Liver (tissue), 9 donors: ENCODE measurements around the gene GSTM3. TPM values are rescaled to one million over a fixed set of nuclear protein-coding genes. Genes with fewer than 3 reads are reported as not detected.

ENCODE experiments used
- DNase-seq: peaks from one replicate; pipeline ENCODE4 v3.0.0-alpha.2; 2017; ENCODE audit warnings: low spot score
- H3K27ac ChIP-seq, 2 donors: one replicate each; pipeline ENCODE4 v1.7.0; 2013; ENCODE audit warnings: inconsistent platforms in 2 of 2, low read length in 2 of 2, control low read depth in 1 of 2, low read depth in 1 of 2, mild to moderate bottlenecking in 1 of 2
- H3K27me3 ChIP-seq, 4 donors: one replicate each; pipeline versions ENCODE4 v1.6.1 to v1.7.0; 2013; ENCODE audit warnings: low read length in 3 of 4, inconsistent platforms in 1 of 4, mild to moderate bottlenecking in 1 of 4, moderate library complexity in 1 of 4; ENCODE audit not compliant: control insufficient read depth in 4 of 4, insufficient read depth in 4 of 4
- H3K36me3 ChIP-seq, 4 donors: one replicate each; pipeline versions ENCODE4 v1.6.1 to v1.7.0; 2013; ENCODE audit warnings: low read length in 3 of 4, mild to moderate bottlenecking in 3 of 4, low read depth in 1 of 4, moderate library complexity in 1 of 4; ENCODE audit not compliant: control insufficient read depth in 4 of 4, insufficient read depth in 3 of 4
- H3K4me1 ChIP-seq, 4 donors: one replicate each; pipeline versions ENCODE4 v1.6.1 to v1.7.0; 2013; ENCODE audit warnings: low read length in 3 of 4, mild to moderate bottlenecking in 3 of 4, moderate library complexity in 1 of 4; ENCODE audit not compliant: control insufficient read depth in 4 of 4, insufficient read depth in 4 of 4
- H3K4me3 ChIP-seq, 3 donors: one replicate each; pipeline versions ENCODE4 v1.6.1 to v1.7.0; 2013; ENCODE audit warnings: low read length in 3 of 3, control low read depth in 1 of 3, low read depth in 1 of 3, mild to moderate bottlenecking in 1 of 3
- H3K9ac ChIP-seq, 2 donors: one replicate each; pipeline ENCODE4 v1.7.0; 2013; ENCODE audit warnings: low read length in 2 of 2, mild to moderate bottlenecking in 2 of 2, moderate library complexity in 2 of 2, control low read depth in 1 of 2, low read depth in 1 of 2
- H3K9me3 ChIP-seq, 4 donors: one replicate each; pipeline versions ENCODE4 v1.6.1 to v1.7.0; 2013; ENCODE audit warnings: low read length in 3 of 4; ENCODE audit not compliant: control insufficient read depth in 4 of 4
- EGR1 ChIP-seq, 2 donors: IDR thresholded peaks; 2 replicates each; pipeline ENCODE4 v1.6.1; 2016 to 2018; ENCODE audit warnings: antibody characterized with exemption in 2 of 2, low read depth in 2 of 2
- FOXA1 ChIP-seq: IDR thresholded peaks from 2 replicates; pipeline ENCODE4 v1.6.1; 2016; ENCODE audit warnings: antibody characterized with exemption
- FOXA2 ChIP-seq: IDR thresholded peaks from 2 replicates; pipeline ENCODE4 v1.6.1; 2016; ENCODE audit warnings: antibody characterized with exemption
- HNF4A ChIP-seq, 2 donors: conservative IDR thresholded peaks; 2 replicates each; pipeline ENCODE4 v1.6.1; 2016; ENCODE audit warnings: antibody characterized with exemption in 2 of 2, mild to moderate bottlenecking in 2 of 2
- JUND ChIP-seq, 2 donors: IDR thresholded peaks; 2 replicates each; pipeline ENCODE4 v1.6.1; 2016; ENCODE audit warnings: antibody characterized with exemption in 2 of 2
- MAX ChIP-seq: IDR thresholded peaks from 2 replicates; pipeline ENCODE4 v1.6.1; 2016; ENCODE audit warnings: antibody characterized with exemption
- NR2F2 ChIP-seq: IDR thresholded peaks from 2 replicates; pipeline ENCODE4 v1.6.1; 2016; ENCODE audit warnings: antibody characterized with exemption
- SP1 ChIP-seq: IDR thresholded peaks from 2 replicates; pipeline ENCODE4 v1.6.1; 2018; ENCODE audit warnings: antibody characterized with exemption, mild to moderate bottlenecking
- TAF1 ChIP-seq: conservative IDR thresholded peaks from 2 replicates; pipeline ENCODE4 v1.6.1; 2016; ENCODE audit warnings: antibody characterized with exemption, mild to moderate bottlenecking
- YY1 ChIP-seq: IDR thresholded peaks from 2 replicates; pipeline ENCODE4 v1.6.1; 2016; ENCODE audit warnings: antibody characterized with exemption, mild to moderate bottlenecking
- ZBTB33 ChIP-seq: IDR thresholded peaks from 2 replicates; pipeline ENCODE4 v1.6.1; 2016; ENCODE audit warnings: antibody characterized with exemption
- WGBS: extraction: QIAGEN DNeasy Blood & Tissue Kit; methylation state at CpG from one replicate; pipeline ENCODE4 v1.1.7; 2013; 5-methylcytosine and 5-hydroxymethylcytosine counted together
- polyA plus RNA-seq, 2 donors: library from polyadenylated mRNA; stranded (reverse) in 1 of 2; unstranded in 1 of 2; fragments of 200-250 nt in 1 of 2; fragments of >200 nt in 1 of 2; fragmentation: Nextera tagmentation in 1 of 2; extraction: Ambion mirVana in 1 of 2; gene quantifications; one replicate each; pipeline versions ENCODE4 v1.2.1 to v1.2.3, GENCODE V29; 2013 to 2015
- total RNA-seq, 2 donors: library from RNA; depleted of rRNA; stranded (reverse); fragments of >200 nt; gene quantifications; one replicate each; pipeline ENCODE4 v1.2.3, GENCODE V29; 2014
- donor health status: healthy.
- donor health status: healthy.
- donor health status: healthy.
- donor health status: healthy.
- donor health status: healthy.

Gene GSTM3
- total and polyA plus RNA-seq, 4 donors = 6.9 to 51.5 (median 34.9) TPM

- Histone ChIP-seq H3K4me3 (no peak overlapping the region), H3K4me1 (peaks cover 0 to 6% (median 0%) of the 10 kb centered on the region in 4 donors), H3K27me3 (no peaks in the 10 kb centered on the region), H3K27ac (no peak overlapping the region), H3K36me3 (no peaks in the 10 kb centered on the region), H3K9ac (no peak overlapping the region), H3K9me3 (peaks cover 0 to 5% (median 0%) of the 10 kb centered on the region in 4 donors)
- 85% methylated on average over 6 of the region's 6 CpGs for WGBS
- no peak for TF ChIP-seq JUND (IDR thresholded peaks at IDR 0.05)
- no peak for TF ChIP-seq MAX
- TF ChIP-seq YY1 = no peak
- DNase-seq = no peak
Measured at GRCh38 chr1:109776206-109776835, 35.5 kb upstream of the GSTM3 start.

- Histone ChIP-seq H3K9ac (no peak overlapping the region), H3K4me1 (peaks cover 0 to 6% (median 0%) of the 10 kb centered on the region in 4 donors), H3K4me3 (no peak overlapping the region), H3K27me3 (no peaks in the 10 kb centered on the region), H3K36me3 (no peaks in the 10 kb centered on the region), H3K27ac (no peak overlapping the region), H3K9me3 (no peaks in the 10 kb centered on the region)
- 56% methylated on average over 1 of the region's 1 CpG for WGBS
- TF ChIP-seq FOXA1 = no peak
- no peak for TF ChIP-seq ZBTB33
- TF ChIP-seq MAX = no peak
- no peak for TF ChIP-seq SP1
- TF ChIP-seq FOXA2 = no peak
- TF ChIP-seq TAF1 = no peak
- TF ChIP-seq EGR1 (IDR thresholded peaks at IDR 0.05; ENCODE audit: low read depth in 2 of 2) = no peak
- no peak for TF ChIP-seq NR2F2
- no peak for TF ChIP-seq HNF4A (conservative IDR thresholded peaks at IDR 0.05)
- DNase-seq = no peak
Measured at GRCh38 chr1:109775398-109775797, 34.6 kb upstream of the GSTM3 start.

- DNase-seq = no peak
Measured at GRCh38 chr1:109773900-109774485, 33.2 kb upstream of the GSTM3 start.

More at GRCh38 chr1:109773900-109774485, 33.2 kb upstream of the GSTM3 start:
- no peak for TF ChIP-seq YY1
- Histone ChIP-seq H3K9ac (no peak overlapping the region), H3K27ac (no peak overlapping the region), H3K9me3 (no peaks in the 10 kb centered on the region), H3K4me3 (no peak overlapping the region), H3K27me3 (no peaks in the 10 kb centered on the region), H3K36me3 (no peaks in the 10 kb centered on the region), H3K4me1 (peaks cover 0 to 6% (median 0%) of the 10 kb centered on the region in 4 donors)
- WGBS = 49% methylated on average over 6 of the region's 6 CpGs
